GM21526 (cell line): ENCODE measurements around the gene FGB.

Source experiments
- ATAC-seq: cut with Tn5 transposase; IDR thresholded peaks from one replicate; pipeline ENCODE4 v1.9.1; 2021; ENCODE audit warnings: moderate library complexity; ENCODE audit not compliant: unreplicated experiment, low FRiP score

The FGB gene

GRCh38 chr4:154562697-154563254, at the start of gene FGB:
Gene FGB, plus strand, starts transcription at chr4:154563011. Its CDS starts 8 bp downstream, at chr4:154563019.
- no peak for ATAC-seq

DNA sequence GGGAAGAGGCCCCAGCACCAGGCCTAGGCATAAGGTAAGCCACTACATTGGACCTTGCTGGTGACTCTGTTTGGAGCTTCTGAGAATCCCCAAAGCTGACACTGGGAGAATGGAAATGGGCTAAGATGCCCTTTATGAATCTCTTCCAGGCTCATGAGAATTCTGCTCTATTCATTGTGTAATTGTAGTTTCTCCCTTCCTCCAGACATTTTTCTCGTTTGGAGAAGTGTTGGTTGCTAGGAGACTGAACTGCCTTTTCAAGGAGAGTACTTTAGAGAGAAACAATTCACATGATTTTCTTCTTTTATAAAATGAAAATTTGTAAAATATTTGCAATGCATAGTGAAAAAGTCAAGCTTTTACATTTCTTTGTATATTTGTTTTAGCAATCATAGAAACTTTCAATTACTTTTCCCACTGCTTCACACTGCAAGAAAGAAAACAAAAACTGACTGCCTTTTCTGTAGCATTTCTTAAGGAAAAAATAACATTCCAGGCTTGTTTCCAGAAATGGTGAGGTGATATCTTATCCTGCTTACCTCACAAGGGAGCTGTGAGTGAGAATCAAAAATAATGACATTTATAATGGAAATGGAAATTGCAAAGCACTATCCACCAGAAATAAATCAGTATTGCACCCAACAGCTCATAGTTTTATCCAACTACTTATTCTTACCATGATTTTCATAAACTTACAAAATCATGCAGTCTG, 46.3 kb upstream of the FGB start:
- ATAC-seq, result no peak

DNA sequence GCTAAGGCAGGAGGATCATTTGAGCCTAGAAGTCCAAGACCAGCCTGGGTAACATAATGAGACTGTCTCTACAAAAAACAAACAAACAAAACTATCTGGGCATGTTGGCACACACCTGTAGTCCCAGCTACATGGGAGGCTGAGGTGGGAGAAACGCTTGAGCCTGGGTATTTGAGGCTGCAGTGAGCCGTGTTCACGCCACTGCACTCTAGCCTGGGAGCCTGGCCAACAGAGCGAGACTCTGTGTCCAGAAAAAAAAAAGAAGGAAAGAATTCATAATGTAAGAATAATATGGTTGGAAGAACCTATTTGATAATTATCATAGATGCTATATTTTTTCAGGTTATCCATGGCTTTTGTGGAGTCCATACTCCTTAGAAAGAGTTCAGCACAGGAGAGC, 45.2 kb upstream of the FGB start:
- ATAC-seq, result no peak

DNA sequence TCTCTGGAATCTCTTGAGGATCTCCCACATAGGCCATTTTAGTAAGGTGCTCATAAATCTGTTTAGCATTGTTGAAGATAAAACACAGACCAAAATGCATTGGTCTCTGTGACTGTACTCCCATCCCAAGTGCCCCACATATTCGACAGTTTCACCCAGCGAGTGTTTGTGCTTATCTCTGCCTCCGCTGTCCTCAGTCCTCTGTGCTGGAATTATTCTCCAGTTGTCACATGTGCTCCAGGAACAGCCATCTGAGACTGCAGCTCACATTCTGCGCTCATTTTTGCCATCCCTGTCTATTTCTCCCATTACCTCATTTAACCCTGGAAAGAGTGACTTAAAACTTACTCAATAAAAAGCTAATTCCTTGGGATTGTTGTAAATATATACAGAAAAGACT, 43.6 kb upstream of the FGB start:
- no peak for ATAC-seq

GRCh38 chr4:154521607-154522006, 41.2 kb upstream of the FGB start:
- ATAC-seq, result no peak

GRCh38 chr4:154526151-154526550, 36.7 kb upstream of the FGB start:
- no peak for ATAC-seq

DNA sequence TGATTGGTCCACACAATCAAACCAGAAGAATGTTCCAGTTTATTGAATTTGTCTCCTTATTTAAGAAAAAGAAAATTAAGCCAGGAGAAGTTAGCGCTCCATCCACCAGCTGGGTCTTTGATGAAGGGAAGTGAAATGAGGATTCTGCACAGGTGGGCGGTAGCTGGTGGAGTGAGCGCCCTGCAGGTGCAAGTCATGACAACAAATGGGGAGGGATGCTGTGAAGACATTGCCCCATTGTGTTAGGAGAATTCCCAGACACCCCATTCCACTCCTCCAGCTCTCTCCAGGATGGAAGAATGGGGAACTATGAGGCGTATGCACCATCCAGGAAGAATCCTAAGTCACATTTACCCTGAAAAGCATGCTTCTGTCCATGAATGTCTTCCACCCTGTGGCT, 35.5 kb upstream of the FGB start:
- ATAC-seq, result no peak

DNA sequence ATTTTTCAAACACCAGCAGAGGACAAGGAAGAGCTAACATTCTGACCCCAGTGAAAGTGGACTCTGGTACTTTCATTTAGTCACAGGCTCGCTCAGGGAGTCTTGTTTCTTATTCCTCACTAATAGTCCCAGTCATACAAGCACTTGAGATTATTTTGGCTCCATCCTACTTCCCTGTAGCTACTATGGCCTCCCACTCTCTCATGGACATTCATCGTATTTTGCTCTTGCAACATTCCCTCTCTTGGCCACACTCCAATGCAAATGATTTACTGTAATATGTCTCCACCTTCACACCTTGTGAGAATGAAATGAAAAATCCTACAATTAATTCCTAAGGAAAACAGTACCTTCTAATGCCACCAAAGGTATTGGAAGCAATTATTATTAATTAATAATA, 33.9 kb upstream of the FGB start:
- no peak for ATAC-seq

GRCh38 chr4:154529728-154530519, 32.9 kb upstream of the FGB start:
- no peak for ATAC-seq

- ATAC-seq, result no peak
These were observed 28.5 kb upstream of the FGB start for GRCh38 chr4:154534296-154534695.

DNA sequence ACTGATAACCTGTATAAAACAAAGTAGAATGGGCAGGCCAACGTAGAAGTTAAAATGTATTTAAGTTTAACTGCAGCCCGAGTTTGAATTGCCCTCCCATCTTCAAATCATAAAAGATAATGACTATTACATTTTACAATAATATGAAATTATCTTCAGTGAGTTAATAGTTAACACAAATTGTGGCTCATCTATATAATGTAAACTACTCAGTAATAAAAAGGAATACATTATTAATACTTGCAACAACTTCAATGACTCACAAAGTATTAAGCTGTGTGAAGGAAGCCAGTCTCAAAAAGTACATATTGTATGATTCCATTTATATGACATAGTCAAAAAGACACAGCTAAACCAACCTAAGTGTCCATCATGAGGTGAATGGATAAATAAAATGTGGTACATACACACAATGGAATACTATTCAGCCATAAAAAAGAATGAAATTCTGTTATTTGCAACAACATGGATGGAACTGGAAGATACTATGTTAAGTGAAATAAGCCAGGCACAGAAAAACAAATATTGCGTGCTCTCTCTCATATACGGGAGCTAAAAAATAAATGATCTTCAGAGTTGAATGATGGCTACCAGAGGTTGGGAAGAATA, 20.4 kb upstream of the FGB start:
- ATAC-seq, result no peak

DNA sequence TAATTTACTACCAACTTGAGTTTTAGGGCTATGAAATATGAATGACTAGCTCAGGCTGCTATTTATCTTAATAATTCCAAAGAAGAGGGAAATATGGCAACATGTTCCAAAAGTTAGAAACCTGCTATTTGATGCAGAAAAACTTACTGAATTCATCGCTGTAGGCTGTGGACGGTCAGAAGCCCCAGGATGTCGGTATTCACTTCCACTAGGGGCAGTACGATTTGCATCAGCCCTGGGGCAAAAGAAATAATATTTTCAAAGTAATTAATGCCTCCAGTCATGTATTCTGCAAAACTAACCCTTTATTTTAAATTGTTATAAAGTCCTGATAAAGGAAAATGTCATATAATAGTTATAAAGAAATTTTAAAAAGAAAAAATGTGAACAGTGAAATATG, 17.1 kb upstream of the FGB start:
- ATAC-seq, result no peak

GRCh38 chr4:154549894-154550790, 12.7 kb upstream of the FGB start, which contains the start of gene PLRG1:
Gene PLRG1, minus strand, starts transcription at chr4:154550400. Its CDS starts 92 bp downstream, at chr4:154550308.
- peak; percentile 98 for ATAC-seq

GRCh38 chr4:154551872-154552686, 10.7 kb upstream of the FGB start:
- peak; percentile 64 for ATAC-seq

GRCh38 chr4:154559141-154559493, 3.7 kb upstream of the FGB start:
- ATAC-seq, result peak; percentile 29

DNA sequence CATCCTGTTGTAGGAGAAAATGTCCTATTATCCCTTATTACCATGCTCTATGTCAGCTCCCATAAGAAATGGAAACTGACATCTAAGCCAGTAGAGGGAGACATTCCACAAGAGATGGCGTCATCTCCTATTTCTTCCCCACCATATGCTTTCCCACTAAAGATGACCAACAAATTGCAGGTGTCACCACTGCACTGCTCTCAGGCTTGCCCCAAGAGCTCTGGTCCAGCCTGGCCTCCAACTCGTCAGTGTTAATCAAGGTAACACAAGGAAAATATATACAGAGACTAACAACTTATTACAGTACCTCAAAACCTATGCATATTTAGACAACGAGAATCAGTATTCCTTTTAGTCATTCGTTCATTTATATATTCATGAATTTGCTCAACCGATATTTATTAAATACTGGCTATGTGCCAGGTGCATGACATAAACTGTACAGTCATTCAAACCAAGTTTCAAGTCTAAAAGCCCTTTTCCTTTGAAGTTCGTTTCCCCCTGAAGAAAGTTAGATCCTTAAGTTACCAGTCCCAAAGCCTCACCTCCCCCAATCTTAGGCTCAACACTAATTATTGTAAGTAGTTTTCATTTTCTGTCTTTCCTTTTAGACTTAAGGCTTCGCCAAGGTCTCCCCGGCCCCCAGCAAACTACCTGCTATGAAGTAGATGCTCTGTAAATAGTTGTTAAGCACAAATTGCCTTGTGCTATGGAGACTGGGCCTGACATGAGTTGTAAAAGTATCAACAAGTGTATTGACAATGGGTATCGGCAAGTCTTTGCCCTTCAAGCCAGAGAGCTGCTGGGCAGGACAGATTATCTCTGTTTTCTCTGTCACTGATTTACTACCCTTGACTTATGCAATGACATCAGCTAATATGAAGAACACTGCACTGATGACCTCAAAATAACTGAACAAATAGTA, 3.1 kb upstream of the FGB start:
- peak; percentile 89 for ATAC-seq

- no peak for ATAC-seq
These were observed 2.4 kb upstream of the FGB start for GRCh38 chr4:154560419-154560801.

GRCh38 chr4:154560824-154561231, 2.0 kb upstream of the FGB start:
- no peak for ATAC-seq
